Measurements from ENCODE around the gene RAP1GAP2.

The RAP1GAP2 gene

DNA sequence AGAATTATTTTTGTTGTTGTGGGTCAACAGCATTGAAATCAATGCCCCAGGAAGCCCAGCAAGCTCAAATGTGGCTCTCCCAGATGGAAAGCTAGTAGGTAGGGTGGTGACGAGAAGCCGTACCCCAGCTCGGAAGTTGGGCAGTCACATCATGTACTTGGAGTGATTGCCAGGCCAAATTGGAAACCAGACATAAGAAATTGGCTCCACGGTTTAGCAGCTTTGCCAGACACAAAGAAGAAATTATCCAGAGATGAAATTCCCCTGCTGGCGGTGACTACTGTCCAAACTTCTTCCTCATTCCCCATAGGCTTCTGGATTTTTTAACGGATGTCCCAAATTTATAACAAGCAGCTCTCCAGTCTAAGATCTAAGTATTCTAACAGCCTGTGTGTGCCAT is 171.3 kb downstream of the RAP1GAP2 start:
- no peak overlapping the region for H3K4me3 ChIP-seq (ENCODE audit: low read length)
- H3K27ac ChIP-seq (ENCODE audit: low read length) = no peak overlapping the region
- H3K36me3 ChIP-seq (ENCODE audit: insufficient read depth, low read depth, low read length) = peaks cover 26% of the 10 kb centered on the region
- H3K27me3 ChIP-seq (ENCODE audit: insufficient read depth, low read length) = no peaks in the 10 kb centered on the region
- no peak overlapping the region for H3K9ac ChIP-seq (ENCODE audit: low read depth, low read length)
- no peaks in the 10 kb centered on the region for H3K4me1 ChIP-seq (ENCODE audit: insufficient read depth, low read length)
- H3K9me3 ChIP-seq (ENCODE audit: insufficient read depth, low read depth, low read length) = no peaks in the 10 kb centered on the region

- no peak overlapping the region for H3K4me3 ChIP-seq (ENCODE audit: low read length)
- H3K27ac ChIP-seq (ENCODE audit: low read length) = no peak overlapping the region
- H3K4me1 ChIP-seq (ENCODE audit: insufficient read depth, low read length) = no peaks in the 10 kb centered on the region
- H3K27me3 ChIP-seq (ENCODE audit: insufficient read depth, low read length) = no peaks in the 10 kb centered on the region
- H3K9me3 ChIP-seq (ENCODE audit: insufficient read depth, low read depth, low read length) = no peaks in the 10 kb centered on the region
- peaks cover 15% of the 10 kb centered on the region for H3K36me3 ChIP-seq (ENCODE audit: insufficient read depth, low read depth, low read length)
- no peak overlapping the region for H3K9ac ChIP-seq (ENCODE audit: low read depth, low read length)
Measured at GRCh38 chr17:2971851-2972250, 175.6 kb downstream of the RAP1GAP2 start.

- H3K36me3 ChIP-seq (ENCODE audit: insufficient read depth, low read depth, low read length) = peaks cover 10% of the 10 kb centered on the region
- H3K4me3 ChIP-seq (ENCODE audit: low read length) = no peak overlapping the region
- H3K9ac ChIP-seq (ENCODE audit: low read depth, low read length) = no peak overlapping the region
- H3K4me1 ChIP-seq (ENCODE audit: insufficient read depth, low read length) = no peaks in the 10 kb centered on the region
- no peaks in the 10 kb centered on the region for H3K9me3 ChIP-seq (ENCODE audit: insufficient read depth, low read depth, low read length)
- H3K27ac ChIP-seq (ENCODE audit: low read length) = no peak overlapping the region
- H3K27me3 ChIP-seq (ENCODE audit: insufficient read depth, low read length) = no peaks in the 10 kb centered on the region
Measured at GRCh38 chr17:2972749-2973148, 176.5 kb downstream of the RAP1GAP2 start.

- Histone ChIP-seq H3K9me3 (ENCODE audit: insufficient read depth, low read depth, low read length) (no peaks in the 10 kb centered on the region), H3K4me3 (ENCODE audit: low read length) (no peak overlapping the region), H3K36me3 (ENCODE audit: insufficient read depth, low read depth, low read length) (no peaks in the 10 kb centered on the region), H3K9ac (ENCODE audit: low read depth, low read length) (no peak overlapping the region), H3K4me1 (ENCODE audit: insufficient read depth, low read length) (no peaks in the 10 kb centered on the region), H3K27ac (ENCODE audit: low read length) (no peak overlapping the region), H3K27me3 (ENCODE audit: insufficient read depth, low read length) (no peaks in the 10 kb centered on the region)
Measured at GRCh38 chr17:2974347-2974746, 178.1 kb downstream of the RAP1GAP2 start.

GRCh38 chr17:2975469-2975958 is 179.3 kb downstream of the RAP1GAP2 start:
- H3K9ac ChIP-seq (ENCODE audit: low read depth, low read length) = no peak overlapping the region

GRCh38 chr17:2977157-2977556 is 180.9 kb downstream of the RAP1GAP2 start:
- no peak overlapping the region for H3K27ac ChIP-seq (ENCODE audit: low read length)
- no peak overlapping the region for H3K9ac ChIP-seq (ENCODE audit: low read depth, low read length)
- H3K9me3 ChIP-seq (ENCODE audit: insufficient read depth, low read depth, low read length) = no peaks in the 10 kb centered on the region
- no peaks in the 10 kb centered on the region for H3K4me1 ChIP-seq (ENCODE audit: insufficient read depth, low read length)
- no peaks in the 10 kb centered on the region for H3K27me3 ChIP-seq (ENCODE audit: insufficient read depth, low read length)
- H3K4me3 ChIP-seq (ENCODE audit: low read length) = no peak overlapping the region
- peaks cover 17% of the 10 kb centered on the region; the same call in 1 of the 2 replicates for H3K36me3 ChIP-seq (ENCODE audit: insufficient read depth, low read depth, low read length)

More at GRCh38 chr17:2975469-2975958, 179.3 kb downstream of the RAP1GAP2 start:
- Histone ChIP-seq H3K4me1 (ENCODE audit: insufficient read depth, low read length) (no peaks in the 10 kb centered on the region), H3K4me3 (ENCODE audit: low read length) (no peak overlapping the region), H3K36me3 (ENCODE audit: insufficient read depth, low read depth, low read length) (peaks cover 4% of the 10 kb centered on the region; the same call in 1 of the 2 replicates), H3K27ac (ENCODE audit: low read length) (no peak overlapping the region), H3K9me3 (ENCODE audit: insufficient read depth, low read depth, low read length) (no peaks in the 10 kb centered on the region), H3K27me3 (ENCODE audit: insufficient read depth, low read length) (no peaks in the 10 kb centered on the region)

- Histone ChIP-seq H3K9ac (ENCODE audit: low read depth, low read length) (no peak overlapping the region), H3K27me3 (ENCODE audit: insufficient read depth, low read length) (no peaks in the 10 kb centered on the region), H3K27ac (ENCODE audit: low read length) (no peak overlapping the region)
Measured at GRCh38 chr17:2978116-2978515, 181.9 kb downstream of the RAP1GAP2 start.

DNA sequence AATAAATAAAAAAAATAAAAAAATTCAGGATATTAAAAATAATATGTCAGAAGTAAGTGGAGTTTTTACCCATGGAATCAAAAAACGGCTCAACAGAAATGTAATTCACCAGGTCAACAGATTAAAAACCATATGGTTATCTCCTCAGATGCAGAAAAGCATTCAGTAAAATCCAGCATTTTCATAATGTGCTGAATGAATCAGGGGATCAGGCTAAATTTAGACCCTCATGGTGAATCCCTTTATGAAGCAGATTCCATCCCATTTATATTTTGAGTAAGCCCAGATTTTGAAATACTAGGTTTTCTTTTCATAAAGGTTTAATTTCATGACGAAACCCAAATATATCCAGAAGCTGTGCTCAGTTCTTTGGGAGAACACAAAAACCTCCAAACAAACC is 182.8 kb downstream of the RAP1GAP2 start:
- Histone ChIP-seq H3K36me3 (ENCODE audit: insufficient read depth, low read depth, low read length) (peaks cover 33% of the 10 kb centered on the region), H3K4me1 (ENCODE audit: insufficient read depth, low read length) (no peaks in the 10 kb centered on the region), H3K9ac (ENCODE audit: low read depth, low read length) (no peak overlapping the region), H3K9me3 (ENCODE audit: insufficient read depth, low read depth, low read length) (no peaks in the 10 kb centered on the region), H3K27ac (ENCODE audit: low read length) (no peak overlapping the region), H3K27me3 (ENCODE audit: insufficient read depth, low read length) (no peaks in the 10 kb centered on the region), H3K4me3 (ENCODE audit: low read length) (no peak overlapping the region)

More at GRCh38 chr17:2978116-2978515, 181.9 kb downstream of the RAP1GAP2 start:
- H3K9me3 ChIP-seq (ENCODE audit: insufficient read depth, low read depth, low read length) = no peaks in the 10 kb centered on the region
- H3K4me3 ChIP-seq (ENCODE audit: low read length) = no peak overlapping the region
- H3K36me3 ChIP-seq (ENCODE audit: insufficient read depth, low read depth, low read length) = peaks cover 26% of the 10 kb centered on the region; the same call in 1 of the 2 replicates
- H3K4me1 ChIP-seq (ENCODE audit: insufficient read depth, low read length) = no peaks in the 10 kb centered on the region

DNA sequence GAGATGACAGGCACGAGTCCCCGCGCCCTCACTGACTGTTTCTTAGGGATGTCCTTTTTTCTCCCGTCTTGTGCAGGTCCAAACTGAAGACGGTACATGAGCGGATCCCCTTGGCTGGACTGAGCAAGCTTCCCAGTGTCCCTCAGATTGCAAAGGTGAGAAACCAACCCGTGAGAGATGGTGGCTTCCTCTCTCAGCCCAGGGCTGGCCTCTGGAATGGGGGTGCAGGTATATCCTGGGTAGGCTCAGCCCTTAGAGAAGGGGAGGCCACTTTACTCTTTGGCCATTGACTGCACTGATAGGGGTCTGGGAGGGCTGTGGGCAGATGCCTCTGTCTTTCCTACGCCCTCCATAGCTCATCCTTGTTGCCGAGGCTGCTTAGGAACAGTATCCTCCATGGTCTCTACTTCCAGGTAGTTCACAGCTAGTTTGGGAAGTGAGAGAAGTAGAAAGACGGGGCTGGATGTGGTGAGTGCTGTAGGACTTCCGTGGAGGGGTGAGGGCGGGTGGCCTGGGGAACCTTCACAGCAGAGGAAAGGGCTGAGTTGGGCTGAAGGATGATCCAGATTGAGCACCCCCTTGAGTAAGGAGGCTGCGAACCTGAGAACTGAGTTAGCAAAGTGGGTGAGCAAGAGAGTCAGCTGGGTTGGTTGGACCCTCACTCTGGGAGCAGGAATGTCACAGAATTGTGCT is 184.1 kb downstream of the RAP1GAP2 start:
- H3K27ac ChIP-seq (ENCODE audit: low read length) = no peak overlapping the region
- no peak overlapping the region for H3K4me3 ChIP-seq (ENCODE audit: low read length)
- H3K9me3 ChIP-seq (ENCODE audit: insufficient read depth, low read depth, low read length) = no peaks in the 10 kb centered on the region
- H3K36me3 ChIP-seq (ENCODE audit: insufficient read depth, low read depth, low read length) = peaks cover 43% of the 10 kb centered on the region
- no peaks in the 10 kb centered on the region for H3K27me3 ChIP-seq (ENCODE audit: insufficient read depth, low read length)
- H3K9ac ChIP-seq (ENCODE audit: low read depth, low read length) = no peak overlapping the region
- no peaks in the 10 kb centered on the region for H3K4me1 ChIP-seq (ENCODE audit: insufficient read depth, low read length)

- H3K4me1 ChIP-seq (ENCODE audit: insufficient read depth, low read length) = no peaks in the 10 kb centered on the region
- peaks cover 48% of the 10 kb centered on the region for H3K36me3 ChIP-seq (ENCODE audit: insufficient read depth, low read depth, low read length)
- H3K27me3 ChIP-seq (ENCODE audit: insufficient read depth, low read length) = no peaks in the 10 kb centered on the region
- H3K4me3 ChIP-seq (ENCODE audit: low read length) = no peak overlapping the region
- H3K9ac ChIP-seq (ENCODE audit: low read depth, low read length) = no peak overlapping the region
- no peaks in the 10 kb centered on the region for H3K9me3 ChIP-seq (ENCODE audit: insufficient read depth, low read depth, low read length)
- no peak overlapping the region for H3K27ac ChIP-seq (ENCODE audit: low read length)
Measured at GRCh38 chr17:2980904-2981246, 184.6 kb downstream of the RAP1GAP2 start.

DNA sequence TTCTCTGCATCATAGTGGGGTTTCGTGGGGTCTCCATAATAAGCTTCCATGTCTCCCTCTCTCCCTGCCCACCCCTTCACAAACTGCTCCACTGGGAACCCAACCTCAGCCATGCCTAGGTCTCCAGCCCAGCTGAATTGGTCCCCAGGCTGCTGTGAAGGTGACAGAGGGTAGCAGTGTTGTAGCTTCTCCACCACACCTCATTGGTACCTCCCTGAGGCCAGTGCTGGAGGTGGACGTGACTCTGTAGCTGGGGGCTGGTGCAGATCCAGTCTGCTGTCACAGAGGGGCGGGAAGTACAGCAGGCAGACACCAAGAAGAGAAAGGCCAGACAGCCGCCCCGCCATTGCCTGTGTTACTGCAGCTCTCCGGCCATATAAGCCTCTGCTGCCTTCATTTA is 185.1 kb downstream of the RAP1GAP2 start:
- Histone ChIP-seq H3K4me3 (ENCODE audit: low read length) (no peak overlapping the region), H3K36me3 (ENCODE audit: insufficient read depth, low read depth, low read length) (peaks cover 52% of the 10 kb centered on the region), H3K27me3 (ENCODE audit: insufficient read depth, low read length) (no peaks in the 10 kb centered on the region), H3K9ac (ENCODE audit: low read depth, low read length) (no peak overlapping the region), H3K4me1 (ENCODE audit: insufficient read depth, low read length) (no peaks in the 10 kb centered on the region), H3K27ac (ENCODE audit: low read length) (no peak overlapping the region), H3K9me3 (ENCODE audit: insufficient read depth, low read depth, low read length) (no peaks in the 10 kb centered on the region)

DNA sequence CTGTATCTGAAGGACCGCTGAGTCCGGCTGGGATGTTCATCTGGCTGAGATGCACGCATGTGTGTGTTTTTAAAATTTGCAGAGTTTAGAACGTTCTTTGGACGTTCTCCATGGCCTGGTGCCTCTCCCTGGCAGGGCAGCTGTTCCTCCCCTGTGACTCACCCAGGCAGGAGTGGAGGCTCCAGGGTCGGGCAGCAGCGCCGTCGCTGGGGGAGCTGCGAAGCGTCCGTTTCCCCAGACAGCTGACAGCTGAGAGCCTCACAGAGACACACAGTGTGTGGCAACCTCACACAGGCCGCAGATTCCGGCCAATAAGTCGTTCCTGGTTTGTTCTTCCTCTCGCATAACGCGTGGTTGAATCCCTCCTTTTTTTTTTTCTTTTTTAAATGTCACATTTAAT is 186.6 kb downstream of the RAP1GAP2 start:
- no peaks in the 10 kb centered on the region for H3K27me3 ChIP-seq (ENCODE audit: insufficient read depth, low read length)
- no peaks in the 10 kb centered on the region for H3K9me3 ChIP-seq (ENCODE audit: insufficient read depth, low read depth, low read length)
- H3K36me3 ChIP-seq (ENCODE audit: insufficient read depth, low read depth, low read length) = peaks cover 59% of the 10 kb centered on the region
- no peak overlapping the region for H3K9ac ChIP-seq (ENCODE audit: low read depth, low read length)
- H3K4me3 ChIP-seq (ENCODE audit: low read length) = no peak overlapping the region
- H3K4me1 ChIP-seq (ENCODE audit: insufficient read depth, low read length) = no peaks in the 10 kb centered on the region
- H3K27ac ChIP-seq (ENCODE audit: low read length) = no peak overlapping the region

Measured in iPS-20b (cell line).